Caki2 (cell line): Measurements from ENCODE around the gene GAB4. TPM values are rescaled to one million over a fixed set of nuclear protein-coding genes. Genes with fewer than 3 reads are reported as not detected.
"Not testable (repeated sequence)": the region's sequence is repeated elsewhere in the genome, so short reads cannot be mapped to it uniquely, and the experiment has no call there.

Source experiments
- DNase-seq: peaks from one replicate; pipeline ENCODE4 v3.0.0-alpha.2; 2015; ENCODE audit warnings: low read depth
- in situ Hi-C: cut with HindIII; loops from 2 replicates; pipeline ENCODE4 v1.10.0; 2016; ENCODE audit warnings: low sequenced_read_pairs, low pct_unique_long_range_greater_than_20kb, mixed read lengths
- total RNA-seq: library from RNA; depleted of rRNA; stranded (reverse); fragments of >200 nt; shearing (Covaris generic); gene quantifications from 2 replicates; pipeline ENCODE4 v1.2.3, GENCODE V29; 2014; ENCODE audit warnings: low replicate concordance

Gene GAB4
- total RNA-seq, 1 experiment from 2014 or later = not detected

- DNase-seq = no peak
- in situ Hi-C loops = no loop called here
These were observed 44.7 kb downstream of the GAB4 start for GRCh38 chr22:16963189-16963945.

GRCh38 chr22:16962501-16962900 lies 45.5 kb downstream of the GAB4 start:
- no peak for DNase-seq
- in situ Hi-C loops = no loop called here

- in situ Hi-C loops = no loop called here
- DNase-seq = no peak
These were observed 46.4 kb downstream of the GAB4 start for GRCh38 chr22:16961477-16962186.

- DNase-seq = no peak
These were observed 47.2 kb downstream of the GAB4 start for GRCh38 chr22:16960884-16961249.

GRCh38 chr22:16960220-16960883 lies 47.7 kb downstream of the GAB4 start:
- in situ Hi-C loops = no loop called here
- DNase-seq = no peak

More at GRCh38 chr22:16960884-16961249, 47.2 kb downstream of the GAB4 start:
- in situ Hi-C loops = no loop called here

- in situ Hi-C loops = no loop called here
- no peak for DNase-seq
These were observed 48.6 kb downstream of the GAB4 start for GRCh38 chr22:16959345-16959930.

- DNase-seq = no peak
- in situ Hi-C loops = no loop called here
These were observed 49.5 kb downstream of the GAB4 start for GRCh38 chr22:16958475-16958874.

GRCh38 chr22:16957781-16958180 lies 50.2 kb downstream of the GAB4 start:
- no peak for DNase-seq
- in situ Hi-C loops = no loop called here

- in situ Hi-C loops = no loop called here
These were observed 51.7 kb downstream of the GAB4 start for GRCh38 chr22:16956290-16956689.

GRCh38 chr22:16955678-16956210 lies 52.3 kb downstream of the GAB4 start:
- DNase-seq = no peak
- in situ Hi-C loops = no loop called here

More at GRCh38 chr22:16956290-16956689, 51.7 kb downstream of the GAB4 start:
- no peak for DNase-seq

- DNase-seq = no peak
- in situ Hi-C loops = no loop called here
These were observed 52.9 kb downstream of the GAB4 start for GRCh38 chr22:16955081-16955480.

GRCh38 chr22:16954060-16954403 lies 54.0 kb downstream of the GAB4 start:
- in situ Hi-C loops = no loop called here
- no peak for DNase-seq

- in situ Hi-C loops = no loop called here
- no peak for DNase-seq
These were observed 54.6 kb downstream of the GAB4 start for GRCh38 chr22:16953206-16954059.

- DNase-seq = no peak
- in situ Hi-C loops = no loop called here
These were observed 58.5 kb downstream of the GAB4 start for GRCh38 chr22:16949561-16949960.

- in situ Hi-C loops = no loop called here
- DNase-seq = no peak
These were observed 70.2 kb downstream of the GAB4 start for GRCh38 chr22:16937811-16938210.

- DNase-seq, in situ Hi-C loops: not testable (repeated sequence)
These were observed 70.8 kb downstream of the GAB4 start for GRCh38 chr22:16937209-16937608.

GRCh38 chr22:16936625-16937024 lies 71.4 kb downstream of the GAB4 start:
- in situ Hi-C loops = no loop called here
- no peak for DNase-seq

GRCh38 chr22:16935209-16935608 lies 72.8 kb downstream of the GAB4 start:
- no peak for DNase-seq
- in situ Hi-C loops = no loop called here
